Measurements from ENCODE around the gene UNC50.
"Not testable (repeated sequence)": the region's sequence is repeated elsewhere in the genome, so short reads cannot be mapped to it uniquely, and the experiment has no call there.

UNC50 gene

GRCh38 chr2:98577313-98577712 lies 31.1 kb upstream of the UNC50 start:
- no peak for DNase-seq

GRCh38 chr2:98578231-98578630 lies 30.2 kb upstream of the UNC50 start:
- no peak for DNase-seq

- DNase-seq: no peak
These were observed 28.5 kb upstream of the UNC50 start for GRCh38 chr2:98579926-98580325.

- DNase-seq: no peak
These were observed 27.6 kb upstream of the UNC50 start for GRCh38 chr2:98580656-98581284.

- no peak for DNase-seq
These were observed 25.9 kb upstream of the UNC50 start for GRCh38 chr2:98582523-98582922.

GRCh38 chr2:98583276-98583675 lies 25.1 kb upstream of the UNC50 start:
- no peak for DNase-seq

GRCh38 chr2:98583816-98584618 lies 24.4 kb upstream of the UNC50 start:
- DNase-seq: no peak

- DNase-seq: no peak
These were observed 23.0 kb upstream of the UNC50 start for GRCh38 chr2:98585386-98585785.

GRCh38 chr2:98586551-98587140 lies 21.7 kb upstream of the UNC50 start:
- DNase-seq: no peak

GRCh38 chr2:98588880-98589431 lies 19.4 kb upstream of the UNC50 start:
- no peak for DNase-seq

- DNase-seq: no peak
These were observed 18.9 kb upstream of the UNC50 start for GRCh38 chr2:98589489-98589888.

GRCh38 chr2:98592565-98592964 lies 15.8 kb upstream of the UNC50 start:
- DNase-seq: no peak

- not testable (repeated sequence) for DNase-seq
These were observed 13.7 kb upstream of the UNC50 start for GRCh38 chr2:98594665-98595064.

- DNase-seq: no peak
These were observed 9.5 kb upstream of the UNC50 start for GRCh38 chr2:98598781-98599428.

GRCh38 chr2:98601532-98602132 lies 6.8 kb upstream of the UNC50 start:
- DNase-seq: no peak

GRCh38 chr2:98604547-98604946 lies 3.8 kb upstream of the UNC50 start:
- DNase-seq: no peak

GRCh38 chr2:98605076-98605475 lies 3.3 kb upstream of the UNC50 start:
- DNase-seq: no peak

- no peak for DNase-seq
These were observed 2.0 kb upstream of the UNC50 start for GRCh38 chr2:98606431-98606830.

- no peak for DNase-seq
These were observed 1.3 kb upstream of the UNC50 start for GRCh38 chr2:98607104-98607503.

GRCh38 chr2:98607741-98608115 lies 661 bp upstream of the UNC50 start:
- no peak for DNase-seq

- DNase-seq: no peak
These were observed 694 bp downstream of the UNC50 start for GRCh38 chr2:98608962-98609604.

GRCh38 chr2:98614024-98614739 lies 5.8 kb downstream of the UNC50 start:
- no peak for DNase-seq
